CD4-positive, alpha-beta T cell treated with Interleukin-2 at 100 ng/mL for 4 hours (primary cell): ENCODE data around the gene RAB21.

Source experiments
- DNase-seq: peaks from one replicate; pipeline ENCODE4 v3.0.0-alpha.2; 2020; ENCODE audit warnings: low spot score

The RAB21 gene

DNA sequence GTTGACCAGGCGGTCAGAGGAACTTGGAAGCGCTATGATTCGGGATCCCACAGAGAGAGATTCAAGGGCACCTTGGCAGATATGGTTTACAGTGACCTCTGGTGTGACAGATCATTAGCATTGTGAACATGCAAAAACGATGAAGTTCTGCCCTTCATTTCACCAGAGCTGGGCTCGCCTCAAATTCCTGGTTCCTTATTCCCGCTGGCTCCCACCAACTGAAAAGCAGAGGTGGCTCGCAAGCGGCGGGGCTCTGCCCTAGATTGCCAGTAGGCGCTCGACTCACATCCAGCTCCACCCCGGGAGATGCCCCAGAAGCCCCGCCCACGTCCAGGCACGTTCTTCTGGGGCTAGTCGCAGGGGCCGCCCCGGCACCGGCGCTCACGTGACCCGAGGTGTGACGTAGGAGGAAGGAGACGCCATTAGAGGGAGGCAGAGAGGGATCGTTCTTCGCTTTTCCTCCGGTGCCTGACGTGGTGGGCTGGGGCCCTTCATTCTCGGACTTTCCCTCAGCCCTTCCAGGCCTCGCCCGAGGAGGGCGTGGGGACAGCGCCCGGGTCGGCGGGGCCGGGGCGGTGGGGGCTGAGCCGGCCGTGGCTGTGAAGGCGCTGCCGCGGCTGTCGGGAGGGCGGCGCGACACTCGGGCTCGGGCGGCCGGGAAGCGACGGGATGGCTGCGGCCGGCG lies at the start of gene RAB21:
RAB21 (plus strand) TSS at position 403 of the 685 bp plus-strand sequence; CDS start at position 670, 267 bp downstream.
- DNase-seq: peak; percentile 96

GRCh38 chr12:71704920-71705319 lies 49.7 kb upstream of the RAB21 start:
- no peak for DNase-seq

- no peak for DNase-seq
These were observed 46.0 kb upstream of the RAB21 start for GRCh38 chr12:71708658-71709057.

DNA sequence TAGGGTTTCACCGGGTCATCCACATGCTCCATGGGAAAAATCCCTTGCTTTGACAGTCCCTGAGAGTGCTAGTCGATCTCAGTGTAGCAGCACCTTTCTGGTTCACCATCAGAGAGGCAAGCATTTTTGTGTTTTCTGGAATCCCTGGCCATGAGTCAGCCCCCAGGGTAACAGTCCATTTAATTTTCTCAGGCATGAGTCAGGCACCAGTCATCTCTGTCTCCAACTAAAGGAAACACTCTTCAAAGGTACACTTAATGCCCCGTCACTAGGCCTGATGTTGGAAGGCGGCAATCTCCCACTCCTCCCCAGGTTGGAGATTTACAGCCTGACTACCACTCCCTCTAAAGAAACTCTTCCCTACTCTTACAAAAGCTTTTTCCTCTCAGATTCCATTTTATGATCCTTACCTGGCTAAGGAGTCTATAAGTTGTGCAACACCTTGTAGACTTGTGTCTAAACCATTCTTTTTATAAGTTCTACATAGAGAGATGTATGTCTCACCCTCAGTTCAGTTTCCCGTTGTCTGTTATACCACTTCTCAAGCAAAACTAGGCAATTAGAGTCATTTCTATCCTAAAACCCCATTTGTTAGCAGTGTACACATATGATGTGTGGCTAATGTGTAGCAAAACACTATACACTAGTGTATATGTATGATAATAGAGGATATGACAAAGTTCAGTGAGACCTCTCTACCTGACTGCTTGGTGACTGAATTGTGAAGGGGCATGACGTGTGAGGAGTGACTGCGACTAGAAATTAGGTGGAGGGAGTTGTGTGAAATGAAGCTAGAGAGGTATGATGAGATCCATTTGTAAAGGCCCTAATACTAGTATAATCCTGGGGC lies 44.2 kb upstream of the RAB21 start:
- no peak for DNase-seq

DNA sequence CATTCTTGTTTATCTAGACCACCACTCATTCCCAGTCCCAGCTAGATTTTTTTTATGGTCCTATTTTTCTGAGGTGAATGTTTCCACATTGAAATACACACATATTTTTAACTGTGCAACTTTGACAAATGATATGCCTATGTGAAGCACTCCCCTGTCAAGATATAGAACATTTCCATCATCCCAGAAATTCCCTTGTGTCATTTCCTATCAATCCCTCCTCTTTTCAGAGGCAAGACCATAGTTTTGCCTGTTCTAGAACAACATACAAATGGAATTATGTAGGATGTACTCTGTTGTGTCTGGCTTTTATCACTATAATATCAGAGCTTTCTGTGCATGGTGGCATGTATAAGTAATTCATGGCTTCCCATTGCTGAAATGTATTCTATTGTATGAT lies 36.1 kb upstream of the RAB21 start:
- DNase-seq: no peak

- DNase-seq: no peak
These were observed 34.9 kb upstream of the RAB21 start for GRCh38 chr12:71719647-71720370.

- no peak for DNase-seq
These were observed 32.7 kb upstream of the RAB21 start for GRCh38 chr12:71721783-71722505.

- DNase-seq: no peak
These were observed 29.7 kb upstream of the RAB21 start for GRCh38 chr12:71725011-71725410.

DNA sequence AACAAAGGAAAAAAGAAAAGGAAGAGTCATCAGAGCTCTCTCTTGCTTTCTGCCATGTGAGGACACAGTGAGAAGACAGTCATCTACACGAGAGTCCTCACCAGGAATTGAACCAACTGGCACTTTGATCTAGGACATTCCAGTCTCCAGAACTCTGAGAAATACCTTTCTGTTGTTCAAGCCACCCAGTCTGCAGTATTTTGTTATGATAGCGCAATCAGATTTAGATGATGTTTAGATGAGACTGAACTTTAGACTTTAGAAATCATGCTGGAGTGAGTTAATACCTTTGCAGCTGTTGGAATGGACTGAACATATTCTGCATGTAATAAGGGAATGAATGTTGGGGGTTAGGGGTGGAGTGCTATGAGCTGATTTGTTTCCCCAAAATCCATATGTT lies 28.1 kb upstream of the RAB21 start:
- no peak for DNase-seq

DNA sequence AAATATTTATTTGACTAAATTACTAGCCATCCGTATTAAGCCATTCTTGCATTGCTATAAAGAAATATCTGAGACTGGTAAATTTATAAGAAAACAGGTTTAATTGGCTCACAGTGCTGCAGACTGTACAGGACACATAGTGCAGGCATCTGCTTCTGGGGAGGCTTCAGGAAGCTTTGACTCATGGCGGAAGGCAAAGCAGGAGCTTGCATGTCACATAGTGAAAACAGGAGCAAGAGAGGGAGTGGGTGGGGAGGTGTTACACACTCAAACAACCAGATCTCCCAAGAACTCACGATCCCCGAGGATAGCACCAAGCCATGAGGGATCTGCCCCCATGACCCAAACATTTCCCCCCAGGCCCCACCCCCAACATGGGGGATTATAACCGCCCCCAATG lies 26.7 kb upstream of the RAB21 start:
- no peak for DNase-seq

DNA sequence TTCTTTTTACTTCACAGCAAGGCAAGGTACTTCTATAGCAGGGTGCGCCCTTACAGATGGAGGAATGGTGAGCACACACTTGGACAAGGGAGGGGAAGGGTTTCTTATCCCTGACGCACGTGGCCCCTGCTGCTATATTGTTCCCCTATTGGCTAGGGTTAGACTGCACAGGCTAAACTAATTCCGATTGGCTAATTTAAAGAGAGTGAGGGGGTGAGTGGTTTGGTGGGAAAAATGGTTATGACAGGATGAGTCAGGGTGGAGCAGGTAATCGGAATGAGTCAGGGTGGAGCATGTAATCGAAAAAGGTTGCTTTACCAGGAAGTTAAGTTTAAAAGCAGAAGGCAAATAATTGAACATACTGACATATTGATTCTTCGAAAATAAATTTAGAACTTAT lies 23.7 kb upstream of the RAB21 start:
- DNase-seq: no peak

GRCh38 chr12:71731439-71732356 lies 23.0 kb upstream of the RAB21 start:
- DNase-seq: no peak

GRCh38 chr12:71732357-71732712 lies 22.3 kb upstream of the RAB21 start:
- no peak for DNase-seq

DNA sequence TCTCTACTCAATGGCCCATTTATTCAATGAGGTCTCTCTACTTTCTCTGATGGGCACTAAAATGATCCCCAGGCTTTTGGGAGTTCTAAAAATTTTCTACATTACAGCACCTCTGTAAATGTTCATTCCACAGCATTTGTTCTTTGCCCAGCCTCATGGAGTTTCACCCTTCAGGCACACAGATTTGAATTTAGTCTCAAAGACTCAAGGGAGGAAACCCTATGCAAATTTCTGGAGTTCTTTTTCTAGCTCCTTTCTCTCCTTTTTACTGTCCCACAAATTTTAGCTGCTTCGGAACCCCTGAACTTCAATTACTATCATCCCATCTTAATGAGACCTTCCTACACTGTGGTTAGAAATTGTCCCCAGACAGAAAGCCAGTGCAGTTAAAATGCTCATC lies 17.5 kb upstream of the RAB21 start:
- DNase-seq: no peak

- DNase-seq: no peak
These were observed 11.7 kb upstream of the RAB21 start for GRCh38 chr12:71742998-71743397.

GRCh38 chr12:71744522-71745300 lies 10.0 kb upstream of the RAB21 start:
- DNase-seq: no peak

- peak; percentile 70 for DNase-seq
These were observed 7.6 kb upstream of the RAB21 start for GRCh38 chr12:71746974-71747611.

GRCh38 chr12:71748081-71748850 lies 6.4 kb upstream of the RAB21 start:
- DNase-seq: no peak

DNA sequence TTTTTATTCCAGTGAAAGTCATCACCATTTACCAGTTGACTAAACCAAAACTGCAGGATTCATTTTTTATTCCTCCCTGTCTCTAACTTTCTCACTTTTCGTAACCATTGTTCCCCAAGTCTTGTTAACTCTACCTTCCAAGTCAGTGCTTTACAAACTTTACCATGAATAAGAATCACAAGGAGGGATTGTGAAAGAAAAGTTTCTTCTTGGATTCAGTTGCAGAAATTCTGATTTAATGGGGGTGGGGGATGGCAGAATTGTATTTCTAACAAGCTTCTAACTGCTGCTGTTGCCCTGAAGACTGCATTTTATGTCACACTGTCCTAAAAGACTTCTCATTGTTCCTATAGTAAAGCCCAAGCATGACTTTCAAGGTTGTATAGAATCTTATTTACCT lies 5.0 kb upstream of the RAB21 start:
- DNase-seq: no peak
